Transverse colon (tissue), 4 donors: Measurements from ENCODE around the gene PTGDR2. TPM values are rescaled to one million over a fixed set of nuclear protein-coding genes. Genes with fewer than 3 reads are reported as not detected.

Experiments used
- DNase-seq: peaks from one replicate; pipeline ENCODE4 v3.0.0-alpha.2; 2019
- H3K27ac ChIP-seq, 4 donors: fragments of 200-600 bp; sonication (generic); 2 replicates each; pipeline ENCODE4 v1.5.1; 2016 to 2018; ENCODE audit warnings: inconsistent platforms in 4 of 4
- H3K27me3 ChIP-seq: fragments of 200-600 bp; sonication (generic); 2 replicates; pipeline ENCODE4 v1.5.1; 2017; ENCODE audit warnings: inconsistent platforms
- H3K36me3 ChIP-seq, 4 donors: fragments of 200-600 bp; sonication (generic); 2 replicates each; pipeline ENCODE4 v1.5.1; 2017 to 2019; ENCODE audit warnings: inconsistent platforms in 4 of 4
- H3K4me1 ChIP-seq, 4 donors: fragments of 200-600 bp; sonication (generic); 2 replicates each; pipeline ENCODE4 v1.5.1; 2017 to 2020; ENCODE audit warnings: inconsistent platforms in 4 of 4
- H3K4me3 ChIP-seq, 4 donors: fragments of 200-600 bp; sonication (generic); 1 replicate in 1 of 4; 2 replicates in 3 of 4; pipeline versions ENCODE4 v1.5.1 to v1.6.1; 2017 to 2019; ENCODE audit warnings: inconsistent platforms in 4 of 4
- H3K9me3 ChIP-seq, 2 donors: fragments of 200-600 bp; sonication (generic); 2 replicates each; pipeline ENCODE4 v1.5.1; 2017 to 2019; ENCODE audit warnings: inconsistent platforms in 2 of 2
- CTCF ChIP-seq, 5 experiments: fragments of 200-600 bp in 3 of 5; fragments of 450-650 bp in 2 of 5; sonication (generic) in 3 of 5; IDR thresholded peaks; 1 replicate in 2 of 5; 2 replicates in 3 of 5; pipeline ENCODE4 v1.5.1; 2016 to 2017; ENCODE audit warnings: antibody characterized with exemption in 5 of 5, inconsistent platforms in 3 of 5, mild to moderate bottlenecking in 2 of 5, moderate library complexity in 1 of 5
- EP300 ChIP-seq: sonication (generic); formaldehyde crosslinking; IDR thresholded peaks from one replicate; pipeline ENCODE4 v1.6.1; 2017; ENCODE audit warnings: antibody characterized with exemption, low read depth
- POLR2A ChIP-seq: fragments of 450-650 bp; IDR thresholded peaks from one replicate; pipeline ENCODE4 v1.6.1; 2016; ENCODE audit warnings: antibody characterized with exemption, mild to moderate bottlenecking, moderate library complexity
- POLR2AphosphoS5 ChIP-seq, 3 donors: sonication (generic); formaldehyde crosslinking; IDR thresholded peaks; one replicate each; pipeline ENCODE4 v1.6.1; 2016; ENCODE audit warnings: antibody characterized with exemption in 3 of 3
- WGBS, 2 donors: methylation state at CpG; one replicate each; pipeline ENCODE4 v1.1.5; 2018; ENCODE audit warnings: low coverage in 1 of 2; 5-methylcytosine and 5-hydroxymethylcytosine counted together
- in situ Hi-C, 4 donors: fragments of 200-750 bp; cut with MboI; loops; one replicate each; pipeline versions ENCODE4 v1.15.0 to v1.15.1; 2017; ENCODE audit warnings: low sequenced_read_pairs in 3 of 4, low pct_ligation_motif_present in 1 of 4, low pct_unique_long_range_greater_than_20kb in 1 of 4
- intact Hi-C: fragments of 100-400 bp; cut with DNase I; formaldehyde crosslinking; loops from one replicate; pipeline ENCODE4 v1.15.1; 2023; ENCODE audit warnings: low total_unique reads
- total RNA-seq, 4 donors: library from RNA; depleted of rRNA; stranded (reverse); fragments of >200 nt; gene quantifications; one replicate each; pipeline ENCODE4 v1.1.0, GENCODE V29; 2016

Gene PTGDR2
- total RNA-seq, 4 donors from 2014 or later = 3.5 to 36.6 (median 4.5) TPM; not detected in 1

GRCh38 chr11:60867871-60868681 is 12.3 kb upstream of the PTGDR2 start:
- in situ Hi-C loops = no loop called here
- Histone ChIP-seq H3K27me3 (no peaks in the 10 kb centered on the region), H3K9me3 (no peaks in the 10 kb centered on the region), H3K4me1 (peaks cover 0 to 4% (median 0%) of the 10 kb centered on the region in 4 donors), H3K4me3 (no peak overlapping the region), H3K36me3 (no peaks in the 10 kb centered on the region), H3K27ac (no peak overlapping the region)
- intact Hi-C loops = no loop called here
- WGBS, 2 donors = 70 to 100% methylated on average over 1 to 10 of the region's 10 CpGs
- TF ChIP-seq CTCF (IDR thresholded peaks at IDR 0.05) = no peak
- no peak for DNase-seq

- Histone ChIP-seq H3K4me1 (no peaks in the 10 kb centered on the region), H3K4me3 (no peak within 1 kb of the TSS), H3K36me3 (no peaks in the 10 kb centered on the region), H3K27ac (no peak within 1 kb of the TSS), H3K9me3 (no peaks in the 10 kb centered on the region), H3K27me3 (no peaks in the 10 kb centered on the region)
- in situ Hi-C loops = no loop called here
- no peak for TF ChIP-seq POLR2AphosphoS5 (IDR thresholded peaks at IDR 0.05)
- TF ChIP-seq EP300 = no peak
- no peak for TF ChIP-seq CTCF (IDR thresholded peaks at IDR 0.05)
- TF ChIP-seq POLR2A = no peak
- intact Hi-C loops = no loop called here
- WGBS, 2 donors = 33 to 58% methylated on average over 1 to 11 of the region's 13 CpGs
- no peak for DNase-seq
Measured at GRCh38 chr11:60866911-60867870, 11.4 kb upstream of the PTGDR2 start, which contains the start of gene ZP1. TSS of gene ZP1 (plus strand) at chr11:60867542. CDS start at chr11:60867562, 20 bp downstream.

- no peaks in the 10 kb centered on the region for H3K9me3 ChIP-seq
- H3K4me1 ChIP-seq = no peaks in the 10 kb centered on the region
- H3K27ac ChIP-seq = no peak overlapping the region
- H3K27me3 ChIP-seq = no peaks in the 10 kb centered on the region
- WGBS, 2 donors = 72 to 81% methylated on average over 4 to 7 of the region's 7 CpGs
- intact Hi-C loops = no loop called here
- DNase-seq = no peak
- no peak for TF ChIP-seq POLR2AphosphoS5 (IDR thresholded peaks at IDR 0.05)
- no peak for TF ChIP-seq EP300
- no peak for TF ChIP-seq CTCF (IDR thresholded peaks at IDR 0.05)
- TF ChIP-seq POLR2A = no peak
- H3K4me3 ChIP-seq = no peak overlapping the region
- no peaks in the 10 kb centered on the region for H3K36me3 ChIP-seq
- in situ Hi-C loops = no loop called here
Measured at GRCh38 chr11:60864856-60865513, 9.2 kb upstream of the PTGDR2 start.
